ENCODE data around the gene LYST.

The LYST gene

DNA sequence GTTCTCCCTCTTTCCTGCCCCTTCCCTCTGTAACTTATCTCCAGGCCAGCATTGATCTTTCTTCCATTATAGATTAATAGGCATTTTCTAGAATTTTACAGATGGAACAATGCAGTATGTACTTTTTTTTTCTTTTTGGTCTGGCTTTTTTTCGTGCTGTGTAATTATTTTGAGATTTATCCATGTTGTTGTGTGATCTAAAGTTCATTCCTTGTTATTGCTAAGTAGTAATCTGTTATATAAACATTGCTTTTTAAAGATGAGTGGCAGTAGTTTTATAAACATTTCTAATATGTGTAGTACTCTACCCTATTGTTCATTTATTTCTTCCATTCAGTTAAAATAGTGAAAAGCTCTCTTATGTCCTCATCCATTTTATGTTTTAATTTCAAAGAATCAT is 5.9 kb downstream of the LYST start:
- H3K4me3 ChIP-seq (ENCODE audit: low read depth, low read length) = no peak overlapping the region
- TF ChIP-seq, protein P1, sequence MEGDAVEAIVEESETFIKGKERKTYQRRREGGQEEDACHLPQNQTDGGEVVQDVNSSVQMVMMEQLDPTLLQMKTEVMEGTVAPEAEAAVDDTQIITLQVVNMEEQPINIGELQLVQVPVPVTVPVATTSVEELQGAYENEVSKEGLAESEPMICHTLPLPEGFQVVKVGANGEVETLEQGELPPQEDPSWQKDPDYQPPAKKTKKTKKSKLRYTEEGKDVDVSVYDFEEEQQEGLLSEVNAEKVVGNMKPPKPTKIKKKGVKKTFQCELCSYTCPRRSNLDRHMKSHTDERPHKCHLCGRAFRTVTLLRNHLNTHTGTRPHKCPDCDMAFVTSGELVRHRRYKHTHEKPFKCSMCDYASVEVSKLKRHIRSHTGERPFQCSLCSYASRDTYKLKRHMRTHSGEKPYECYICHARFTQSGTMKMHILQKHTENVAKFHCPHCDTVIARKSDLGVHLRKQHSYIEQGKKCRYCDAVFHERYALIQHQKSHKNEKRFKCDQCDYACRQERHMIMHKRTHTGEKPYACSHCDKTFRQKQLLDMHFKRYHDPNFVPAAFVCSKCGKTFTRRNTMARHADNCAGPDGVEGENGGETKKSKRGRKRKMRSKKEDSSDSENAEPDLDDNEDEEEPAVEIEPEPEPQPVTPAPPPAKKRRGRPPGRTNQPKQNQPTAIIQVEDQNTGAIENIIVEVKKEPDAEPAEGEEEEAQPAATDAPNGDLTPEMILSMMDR (IDR thresholded peaks at IDR 0.05; ENCODE audit: low read depth, low read length, missing control alignments) = no peak
- DNase-seq (ENCODE audit: low read depth) = no peak

DNA sequence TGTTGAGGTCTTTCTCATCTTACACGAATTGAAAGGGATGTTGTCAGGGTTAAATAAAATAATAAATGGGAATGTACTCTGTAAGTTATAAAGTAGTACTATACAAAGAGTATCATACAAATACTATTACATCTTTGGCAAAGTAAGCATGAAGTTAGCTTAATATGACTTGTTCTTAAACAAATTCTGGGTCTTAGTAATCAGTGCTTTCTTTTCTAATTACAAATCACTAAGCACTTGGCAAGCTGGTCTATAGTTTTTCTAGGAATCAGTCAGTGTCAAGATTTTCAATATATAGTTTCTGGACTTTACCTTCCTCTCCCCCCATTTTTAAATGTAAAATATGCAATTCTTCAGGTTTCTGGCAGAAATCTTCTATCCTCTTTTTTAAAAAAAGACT is 6.9 kb downstream of the LYST start:
- TF ChIP-seq, protein P1 (IDR thresholded peaks at IDR 0.05; ENCODE audit: low read depth, low read length, missing control alignments) = no peak
- DNase-seq (ENCODE audit: low read depth) = no peak
- no peak overlapping the region for H3K4me3 ChIP-seq (ENCODE audit: low read depth, low read length)

DNA sequence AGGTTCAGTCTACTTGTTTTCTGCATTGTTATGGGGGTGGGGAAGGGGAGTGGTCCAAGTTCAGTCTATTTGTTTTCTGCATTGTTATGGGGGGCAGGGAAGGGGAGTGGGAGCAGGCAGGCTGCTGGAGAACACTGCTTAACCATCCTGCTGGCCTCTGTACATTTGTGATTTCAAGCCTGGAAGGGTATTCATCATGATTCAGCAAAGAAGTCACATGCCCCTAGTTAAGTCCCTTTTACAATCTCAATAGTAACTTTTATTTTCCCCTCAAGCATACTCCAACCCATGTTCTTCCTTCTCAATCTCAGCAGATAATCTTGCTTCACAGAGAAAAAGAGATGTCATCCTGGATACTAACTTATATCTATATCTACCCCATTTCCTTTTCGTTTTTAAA is 7.9 kb downstream of the LYST start:
- DNase-seq (ENCODE audit: low read depth) = no peak
- H3K4me3 ChIP-seq (ENCODE audit: low read depth, low read length) = no peak overlapping the region
- TF ChIP-seq, protein P1 (IDR thresholded peaks at IDR 0.05; ENCODE audit: low read depth, low read length, missing control alignments) = no peak

DNA sequence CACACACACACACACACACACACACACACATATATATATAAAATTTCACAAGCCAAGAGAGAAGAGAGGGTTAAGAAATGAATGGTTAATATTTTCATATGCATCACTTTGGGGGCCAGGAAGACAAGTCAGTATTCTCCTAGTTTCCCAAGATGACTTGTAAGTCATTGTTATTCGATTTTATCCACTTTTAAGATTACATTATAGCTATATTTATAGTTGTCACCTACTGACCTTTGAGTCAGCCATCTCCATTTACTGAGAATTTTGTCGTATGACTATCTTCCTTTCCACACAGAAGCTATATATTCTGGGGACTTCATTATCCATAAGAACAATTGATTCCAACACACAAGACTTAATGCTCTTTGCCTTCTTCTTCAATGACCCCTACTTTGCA is 8.9 kb downstream of the LYST start:
- TF ChIP-seq, protein P1 (IDR thresholded peaks at IDR 0.05; ENCODE audit: low read depth, low read length, missing control alignments) = no peak
- H3K4me3 ChIP-seq (ENCODE audit: low read depth, low read length) = no peak overlapping the region
- DNase-seq (ENCODE audit: low read depth) = no peak

DNA sequence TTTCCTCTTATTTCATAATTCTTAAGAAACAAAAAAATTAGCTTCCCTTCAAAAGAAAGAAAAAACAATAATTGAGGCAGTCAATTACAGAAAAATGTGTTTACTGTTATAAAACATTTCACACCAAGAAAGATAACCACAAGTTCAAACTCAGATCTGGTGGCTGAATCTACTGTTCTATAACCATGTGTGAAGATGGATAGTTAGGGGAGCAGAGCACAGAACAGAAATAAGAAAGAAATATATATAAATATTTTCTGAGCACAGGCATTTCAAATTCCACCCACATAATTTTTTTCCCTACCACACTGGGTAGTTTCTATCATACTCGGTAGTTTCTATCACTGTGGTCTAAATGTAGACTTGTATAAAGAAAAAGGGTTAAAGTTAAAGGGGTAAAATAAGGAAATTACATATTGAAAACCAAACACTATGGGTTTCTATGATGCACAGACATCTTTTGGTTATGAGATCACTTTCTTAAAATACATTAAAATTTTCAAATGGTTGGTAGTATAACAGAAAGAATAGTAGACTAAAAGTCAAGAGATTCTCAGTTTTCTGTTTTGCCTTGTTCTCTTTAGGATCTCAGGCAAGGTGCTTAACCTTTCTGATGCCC is 10.8 kb downstream of the LYST start:
- no peak for DNase-seq (ENCODE audit: low read depth)
- TF ChIP-seq, protein P1 (IDR thresholded peaks at IDR 0.05; ENCODE audit: low read depth, low read length, missing control alignments) = no peak
- no peak overlapping the region for H3K4me3 ChIP-seq (ENCODE audit: low read depth, low read length)

DNA sequence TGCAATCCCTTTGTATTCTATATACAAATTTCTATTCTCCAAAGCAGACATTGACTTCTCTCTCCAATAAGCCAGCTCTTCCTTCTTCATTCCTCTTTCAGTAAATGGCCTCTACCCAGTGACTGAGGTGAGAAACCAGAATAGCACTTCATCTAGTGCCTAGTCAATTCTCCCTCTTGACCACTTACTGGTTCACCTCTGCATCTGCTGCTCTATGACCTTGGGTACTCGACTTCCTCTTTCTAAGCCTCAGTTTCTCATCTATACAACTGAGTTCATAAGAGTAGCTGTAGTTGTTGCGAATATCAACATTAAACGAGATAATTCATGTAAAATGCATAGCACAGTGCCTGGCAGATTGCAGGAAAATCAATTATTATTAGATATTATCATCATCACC is 12.4 kb downstream of the LYST start:
- no peak overlapping the region for H3K4me3 ChIP-seq (ENCODE audit: low read depth, low read length)
- DNase-seq (ENCODE audit: low read depth) = no peak
- TF ChIP-seq, protein P1 (IDR thresholded peaks at IDR 0.05; ENCODE audit: low read depth, low read length, missing control alignments) = no peak

DNA sequence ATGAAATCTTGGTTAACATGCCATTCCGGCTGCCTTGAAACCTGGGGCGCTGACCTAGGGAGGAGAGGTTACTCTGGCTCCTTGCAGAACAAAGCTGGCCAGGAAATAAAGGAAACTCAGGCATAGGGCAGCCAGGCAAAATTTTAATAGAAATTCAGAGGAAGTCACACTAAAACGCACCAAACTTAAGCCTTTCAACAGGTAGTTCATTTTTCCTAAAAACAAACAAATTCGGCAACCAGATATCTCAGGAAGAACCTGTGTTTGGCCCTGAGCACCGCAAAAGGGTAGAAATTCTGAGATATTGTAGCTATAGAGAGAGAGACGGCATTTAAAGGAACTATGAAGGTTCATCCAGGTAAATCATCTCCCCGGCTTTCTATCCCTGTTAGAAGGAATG is 13.1 kb downstream of the LYST start:
- no peak overlapping the region for H3K4me3 ChIP-seq (ENCODE audit: low read depth, low read length)
- TF ChIP-seq, protein P1 (IDR thresholded peaks at IDR 0.05; ENCODE audit: low read depth, low read length, missing control alignments) = no peak
- DNase-seq (ENCODE audit: low read depth) = no peak
